Suprapubic skin (tissue), 3 donors: Measurements from ENCODE around the gene PMEPA1.

Source experiments
- CTCF ChIP-seq, 2 donors: fragments of 200-600 bp in 1 of 2; fragments of 450-650 bp in 1 of 2; sonication (generic) in 1 of 2; IDR thresholded peaks; one replicate each; pipeline ENCODE4 v1.5.1; 2016 to 2019; ENCODE audit warnings: antibody characterized with exemption in 2 of 2, mild to moderate bottlenecking in 1 of 2, moderate library complexity in 1 of 2
- EP300 ChIP-seq: sonication (generic); formaldehyde crosslinking; IDR thresholded peaks from one replicate; pipeline ENCODE4 v1.6.1; 2017; ENCODE audit warnings: antibody characterized with exemption
- POLR2A ChIP-seq, 2 donors: fragments of 450-650 bp; IDR thresholded peaks; one replicate each; pipeline ENCODE4 v1.6.1; 2017; ENCODE audit warnings: antibody characterized with exemption in 2 of 2, mild to moderate bottlenecking in 2 of 2, moderate library complexity in 2 of 2

DNA sequence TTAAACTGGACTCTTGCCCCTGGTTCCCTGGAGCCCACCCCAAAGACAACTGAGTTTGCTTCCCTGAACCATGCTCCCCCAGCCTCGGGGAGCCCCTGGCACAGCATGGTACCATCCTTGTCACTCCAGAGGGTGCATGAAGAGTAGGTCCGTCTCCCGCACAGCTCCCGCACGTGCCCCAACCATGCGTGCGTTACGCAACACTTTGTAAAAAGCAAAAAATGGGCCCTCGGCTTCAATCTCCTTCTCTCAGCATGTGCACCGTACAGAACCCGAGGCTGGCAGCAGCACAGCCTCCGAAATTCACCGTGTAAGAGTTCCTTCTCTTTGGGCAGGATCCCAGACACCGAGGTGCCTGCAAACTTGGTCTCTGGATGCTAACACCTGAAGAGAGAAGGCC, 5.6 kb downstream of the PMEPA1 start:
- TF ChIP-seq POLR2A (IDR thresholded peaks at IDR 0.05) = no peak
- no peak for TF ChIP-seq CTCF (IDR thresholded peaks at IDR 0.05)
- TF ChIP-seq EP300 = no peak
